Measurements from ENCODE around the gene KIF6.
"Not testable (repeated sequence)": the region's sequence is repeated elsewhere in the genome, so short reads cannot be mapped to it uniquely, and the experiment has no call there.

KIF6 gene

GRCh38 chr6:39496915-39497314 is 228.3 kb downstream of the KIF6 start:
- DNase-seq (ENCODE audit: low read depth): no peak

DNA sequence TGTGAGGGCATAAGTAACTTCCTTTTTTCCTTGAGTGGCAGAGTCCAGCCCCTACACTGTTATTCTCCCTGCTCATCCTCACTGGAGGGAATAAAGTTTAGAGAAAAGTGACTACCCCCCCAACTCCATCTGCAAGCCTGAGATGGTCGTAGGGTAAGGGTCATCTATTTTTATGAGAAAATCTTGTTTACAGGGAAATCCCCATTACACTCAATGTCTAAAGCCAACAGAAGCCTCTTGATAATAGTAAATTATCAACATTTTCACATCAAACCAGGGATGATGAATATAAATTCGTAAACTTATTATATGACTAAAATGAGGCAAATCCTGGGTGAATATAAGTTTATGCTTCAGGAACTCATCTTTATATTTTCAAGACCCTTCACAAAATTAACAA is 228.8 kb downstream of the KIF6 start:
- no peak for DNase-seq (ENCODE audit: low read depth)

- no peak for DNase-seq (ENCODE audit: low read depth)
Observed at GRCh38 chr6:39495640-39496039, 229.6 kb downstream of the KIF6 start.

DNA sequence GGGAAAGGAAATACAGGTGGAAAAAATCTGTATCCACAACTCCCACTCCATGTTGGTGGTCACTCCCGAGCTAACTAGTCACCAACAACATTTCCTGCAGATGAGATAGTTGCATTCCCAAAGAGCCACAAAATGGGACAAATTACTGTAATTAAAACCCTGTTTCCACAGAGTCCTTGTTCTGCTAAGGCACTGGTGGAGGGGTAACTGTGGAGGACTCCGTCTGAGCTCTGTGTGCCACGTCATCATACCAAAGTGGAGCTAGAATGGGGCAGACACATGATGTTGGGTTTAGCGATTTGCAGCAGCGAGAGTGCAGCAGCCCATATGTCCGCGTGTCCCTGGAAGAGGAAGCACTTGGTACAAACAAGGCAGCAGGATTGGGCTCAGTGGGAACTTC is 230.2 kb downstream of the KIF6 start:
- DNase-seq (ENCODE audit: low read depth): no peak

DNA sequence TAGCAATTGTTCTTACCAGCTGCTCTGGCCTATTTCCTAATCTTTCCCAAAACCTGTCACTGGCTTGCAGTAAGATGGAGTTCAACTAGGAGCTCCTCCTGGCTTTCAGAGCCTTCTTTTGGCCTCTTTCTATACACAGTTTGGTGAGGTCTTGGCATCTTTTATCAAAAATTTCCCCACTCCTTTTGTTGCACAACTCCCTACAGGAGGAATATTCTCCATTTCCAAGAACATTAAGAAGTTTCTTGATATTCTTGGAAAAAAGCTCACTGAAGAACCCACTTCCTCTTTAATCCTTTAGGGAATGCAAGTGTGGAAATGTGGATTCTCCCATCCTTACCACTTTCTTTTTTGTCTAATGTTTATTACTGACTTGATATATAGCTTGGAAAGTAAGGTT is 231.4 kb downstream of the KIF6 start:
- no peak for DNase-seq (ENCODE audit: low read depth)

DNA sequence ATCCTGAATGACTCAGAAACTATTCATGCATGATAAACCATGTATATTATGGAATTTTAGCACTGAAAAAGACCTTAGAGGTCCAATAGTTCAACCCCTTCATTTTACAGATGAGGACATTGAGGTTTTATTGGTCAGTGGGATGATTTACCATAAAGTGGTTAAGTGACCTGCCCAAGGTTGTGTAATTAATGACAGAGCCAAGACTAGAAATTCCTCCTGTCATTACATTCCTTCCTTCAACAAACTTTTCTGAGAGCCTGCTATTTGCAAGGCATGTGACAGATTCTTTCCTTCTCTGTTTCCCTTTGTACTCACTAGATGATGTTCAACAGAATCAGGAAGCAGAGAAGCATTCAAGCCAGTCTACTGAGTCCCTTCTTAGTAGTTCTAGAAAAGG is 232.0 kb downstream of the KIF6 start:
- DNase-seq (ENCODE audit: low read depth): no peak

DNA sequence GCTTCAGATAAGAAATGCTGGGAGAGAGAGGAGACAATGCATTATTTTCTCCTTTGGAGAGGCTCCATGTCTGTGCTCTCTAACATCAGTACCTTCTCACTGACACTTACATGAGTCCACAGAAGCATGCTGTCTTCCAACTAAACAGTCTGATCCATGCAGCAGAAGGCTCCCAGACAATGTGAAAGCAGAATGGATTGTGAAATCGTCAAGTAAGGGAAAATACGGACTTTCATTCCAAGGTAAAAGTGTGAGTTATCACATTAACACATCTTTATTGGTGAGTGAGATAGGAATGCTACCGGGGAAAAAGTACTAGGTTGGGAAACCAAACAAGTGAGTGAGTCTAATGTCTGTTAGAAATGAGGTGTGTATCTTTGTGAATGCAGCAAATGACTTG is 235.1 kb downstream of the KIF6 start:
- no peak for DNase-seq (ENCODE audit: low read depth)

- DNase-seq (ENCODE audit: low read depth): no peak
Observed at GRCh38 chr6:39488255-39488879, 236.8 kb downstream of the KIF6 start.

DNA sequence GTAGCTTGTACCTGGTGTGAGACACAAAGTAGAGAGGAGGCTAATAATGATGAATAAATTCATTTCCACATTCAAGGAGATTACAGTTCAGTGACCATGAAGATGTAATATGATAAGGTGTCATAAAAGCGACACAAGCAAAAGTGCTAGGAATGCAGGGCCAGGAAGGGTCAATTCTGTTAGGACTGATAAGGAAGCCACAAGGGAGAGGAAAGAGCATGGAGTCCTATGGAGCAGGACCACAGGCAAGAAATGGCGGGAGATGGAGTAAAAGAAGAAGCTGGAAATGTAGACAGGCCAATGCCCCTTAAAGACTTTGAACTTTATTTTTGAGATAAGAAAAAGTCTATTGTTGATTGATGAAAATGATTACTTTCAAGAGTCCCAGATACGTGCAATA is 240.9 kb downstream of the KIF6 start:
- no peak for DNase-seq (ENCODE audit: low read depth)

DNA sequence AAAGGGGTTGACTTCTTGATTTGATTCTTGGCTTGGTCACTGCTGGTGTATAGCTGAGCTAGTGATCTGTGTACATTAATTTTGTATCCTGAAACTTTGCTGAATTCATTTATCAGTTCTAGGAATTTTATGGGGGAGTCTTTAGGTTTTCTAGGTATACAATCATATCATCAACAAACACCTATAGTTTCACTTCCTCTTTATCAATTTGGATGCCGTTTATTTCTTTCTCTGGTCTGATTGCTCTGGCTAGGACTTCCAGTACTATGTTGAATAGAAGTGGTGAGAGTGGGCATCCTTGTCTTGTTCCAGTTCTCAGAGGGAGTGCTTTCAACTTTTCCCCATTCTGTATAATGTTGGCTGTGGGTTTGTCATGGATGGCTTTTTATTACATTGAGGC is 245.4 kb downstream of the KIF6 start:
- DNase-seq (ENCODE audit: low read depth): not testable (repeated sequence)

DNA sequence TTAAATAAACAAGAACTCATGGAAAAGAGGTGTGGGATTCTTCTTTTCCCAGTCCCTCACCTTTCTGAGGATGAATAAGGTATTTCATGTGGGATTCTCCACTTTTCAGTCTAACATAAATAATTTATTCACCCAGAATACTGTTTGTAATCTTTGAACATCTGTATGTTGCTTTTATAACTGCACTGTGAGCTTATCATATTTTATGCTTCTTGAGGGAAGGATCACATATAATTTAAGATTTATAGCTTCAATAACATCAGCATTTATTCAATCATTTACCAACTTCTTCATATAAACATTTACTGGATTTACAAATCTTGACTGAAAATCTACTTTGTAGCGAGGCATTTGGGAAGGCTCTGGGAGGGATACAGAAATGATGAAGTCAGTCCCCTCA is 248.5 kb downstream of the KIF6 start:
- no peak for DNase-seq (ENCODE audit: low read depth)

DNA sequence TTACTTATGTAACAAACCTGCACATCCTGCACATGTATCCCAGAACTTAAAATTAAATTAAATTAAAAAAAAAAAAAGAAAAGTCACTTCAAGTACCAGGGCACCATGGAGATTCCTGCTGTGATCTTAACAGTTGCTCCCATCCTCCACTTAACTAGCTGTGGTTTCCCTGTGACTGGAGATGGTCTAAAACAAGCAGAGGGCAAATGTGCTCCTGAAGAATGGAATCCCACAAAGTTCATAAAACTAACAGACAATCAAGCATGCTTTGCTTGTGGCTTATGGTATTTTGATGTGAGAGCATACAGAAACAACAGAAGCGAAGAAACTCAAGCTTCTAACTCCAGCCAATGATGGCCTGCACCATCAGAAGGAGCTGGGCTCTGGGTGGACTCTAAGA is 249.1 kb downstream of the KIF6 start:
- DNase-seq (ENCODE audit: low read depth): no peak

GRCh38 chr6:39471954-39472659 is 253.1 kb downstream of the KIF6 start:
- DNase-seq (ENCODE audit: low read depth): no peak

DNA sequence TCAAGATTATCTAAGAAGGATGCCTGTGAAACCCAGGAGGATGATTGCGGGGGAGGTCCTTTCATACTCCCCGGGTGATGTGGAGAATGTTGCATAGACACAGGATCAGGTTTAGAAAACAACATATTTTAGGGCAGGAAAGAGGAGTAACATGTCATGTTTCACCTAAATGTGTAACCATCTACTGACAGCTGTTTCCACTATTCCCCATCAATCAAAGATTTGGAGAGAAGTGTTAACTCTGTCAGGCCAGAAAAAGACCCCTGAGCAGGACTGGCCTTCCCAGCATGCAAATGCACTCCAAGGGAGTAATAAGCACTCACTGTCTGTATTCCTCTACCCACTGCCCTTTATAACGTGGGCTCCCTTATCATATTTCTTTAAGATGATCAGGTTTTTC is 254.7 kb downstream of the KIF6 start:
- DNase-seq (ENCODE audit: low read depth): no peak

GRCh38 chr6:39468385-39468784 is 256.8 kb downstream of the KIF6 start:
- no peak for DNase-seq (ENCODE audit: low read depth)

GRCh38 chr6:39466631-39467030 is 258.6 kb downstream of the KIF6 start:
- no peak for DNase-seq (ENCODE audit: low read depth)

GRCh38 chr6:39465539-39465938 is 259.7 kb downstream of the KIF6 start:
- no peak for DNase-seq (ENCODE audit: low read depth)

DNA sequence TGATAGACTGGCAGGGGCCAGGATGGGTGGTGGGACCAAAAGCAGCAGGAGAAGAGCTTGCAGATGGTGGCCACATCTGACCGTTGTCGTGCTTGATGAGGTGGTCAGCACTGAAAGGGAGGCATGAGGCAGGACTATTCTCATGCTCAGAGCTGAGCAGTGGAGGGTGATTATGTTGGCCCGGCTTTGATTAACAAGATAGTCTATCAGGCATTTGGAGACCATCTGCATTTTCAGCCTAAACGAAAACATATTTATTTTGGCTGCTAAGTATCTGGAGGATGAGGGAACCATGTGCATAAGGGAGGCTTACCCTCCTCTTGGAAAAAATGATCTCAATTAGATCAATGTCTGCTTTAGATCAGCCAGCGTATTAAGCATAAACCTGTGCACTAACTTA is 261.1 kb downstream of the KIF6 start:
- DNase-seq (ENCODE audit: low read depth): no peak

- no peak for DNase-seq (ENCODE audit: low read depth)
Observed at GRCh38 chr6:39453956-39454524, 271.2 kb downstream of the KIF6 start.

DNA sequence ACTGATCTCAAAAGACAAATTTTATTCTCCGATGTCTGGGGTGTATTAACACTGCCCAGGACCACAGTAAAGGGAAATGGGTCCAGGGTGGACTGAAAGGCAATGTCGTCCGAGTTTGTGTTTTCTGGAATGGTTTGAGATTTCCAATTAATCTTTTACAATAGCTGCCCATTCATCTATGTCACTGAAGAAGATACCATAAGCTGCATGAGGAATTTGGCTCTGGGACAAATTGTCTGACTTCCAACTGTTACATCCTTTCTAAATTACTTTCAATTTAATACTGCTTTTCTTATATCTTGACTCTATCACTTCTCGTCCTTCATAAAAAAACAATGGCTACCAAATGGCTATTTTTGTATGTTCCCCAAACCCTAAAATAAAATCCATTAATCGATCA is 272.0 kb downstream of the KIF6 start:
- no peak for DNase-seq (ENCODE audit: low read depth)

- no peak for DNase-seq (ENCODE audit: low read depth)
Observed at GRCh38 chr6:39452306-39453145, 272.7 kb downstream of the KIF6 start.

DNA sequence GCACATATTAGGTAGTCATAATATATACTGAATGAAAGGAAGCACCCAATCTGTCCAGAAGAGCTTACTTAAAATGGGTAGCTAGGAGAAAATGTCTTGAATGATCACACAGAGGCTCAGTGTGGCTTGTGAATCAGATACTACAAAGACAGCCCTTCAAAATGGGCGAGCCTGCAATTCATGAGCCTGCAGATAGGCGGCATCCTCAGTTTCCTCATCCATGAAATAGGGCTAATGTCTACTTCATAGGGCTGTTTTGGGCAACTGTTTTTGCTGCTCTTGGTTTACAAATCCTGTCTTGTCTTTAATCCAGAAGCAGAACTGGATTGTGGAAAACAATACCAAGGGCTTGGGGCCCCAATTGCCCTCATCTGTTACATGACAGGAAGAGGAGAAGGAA is 273.4 kb downstream of the KIF6 start:
- no peak for DNase-seq (ENCODE audit: low read depth)

DNA sequence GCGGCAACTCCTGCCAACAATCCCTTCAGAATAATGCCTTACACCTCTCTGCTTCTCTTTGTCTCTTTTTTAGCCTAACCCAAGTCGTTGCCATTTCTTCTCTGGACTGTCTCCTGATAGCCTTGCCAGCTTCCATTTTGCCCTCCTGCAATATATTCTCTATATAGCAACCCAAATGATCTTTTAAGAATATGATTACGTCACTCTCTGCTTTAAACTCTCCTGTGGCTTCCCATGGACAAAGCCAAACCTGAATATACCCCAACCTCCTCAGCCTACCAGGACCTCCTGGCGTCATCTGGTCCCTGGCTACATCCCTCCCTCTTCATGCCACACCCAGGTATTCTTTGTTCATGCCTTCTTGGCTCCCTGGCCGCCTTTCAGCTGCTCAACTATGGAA is 276.2 kb downstream of the KIF6 start:
- DNase-seq (ENCODE audit: low read depth): no peak
